Measurements from ENCODE around the gene STAT4. TPM values are rescaled to one million over a fixed set of nuclear protein-coding genes. Genes with fewer than 3 reads are reported as not detected.

The STAT4 gene
- total RNA-seq, 1 donor from 2014 or later, result 2.1 TPM

DNA sequence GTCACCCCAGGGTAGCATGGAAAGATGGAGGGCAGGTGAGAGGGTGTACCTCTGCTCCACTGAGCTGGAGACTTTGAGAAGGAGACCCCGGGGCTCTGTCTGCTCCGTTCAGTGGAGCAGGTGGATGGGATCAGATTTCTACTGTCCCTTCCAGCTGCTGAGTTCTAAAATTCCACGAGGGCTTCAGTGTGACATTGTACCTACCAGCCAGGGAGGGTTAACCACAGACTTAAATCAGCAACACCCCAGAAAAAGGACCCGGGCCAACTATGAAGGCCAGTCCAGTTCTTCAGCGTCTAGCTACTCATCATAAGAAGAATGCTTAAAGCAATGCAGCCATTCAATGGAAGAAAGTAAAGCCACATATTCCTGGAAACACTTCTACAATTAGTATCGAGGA is 160.7 kb downstream of the STAT4 start:
- Mint-ChIP-seq H3K27ac (no peak overlapping the region), H3K4me3 (no peak overlapping the region), H3K4me1 (ENCODE audit: unreplicated experiment) (no peaks in the 10 kb centered on the region), H3K9me3 (no peaks in the 10 kb centered on the region), H3K36me3 (peaks cover 47% of the 10 kb centered on the region), H3K27me3 (no peaks in the 10 kb centered on the region)
- TF ChIP-seq, protein P1, sequence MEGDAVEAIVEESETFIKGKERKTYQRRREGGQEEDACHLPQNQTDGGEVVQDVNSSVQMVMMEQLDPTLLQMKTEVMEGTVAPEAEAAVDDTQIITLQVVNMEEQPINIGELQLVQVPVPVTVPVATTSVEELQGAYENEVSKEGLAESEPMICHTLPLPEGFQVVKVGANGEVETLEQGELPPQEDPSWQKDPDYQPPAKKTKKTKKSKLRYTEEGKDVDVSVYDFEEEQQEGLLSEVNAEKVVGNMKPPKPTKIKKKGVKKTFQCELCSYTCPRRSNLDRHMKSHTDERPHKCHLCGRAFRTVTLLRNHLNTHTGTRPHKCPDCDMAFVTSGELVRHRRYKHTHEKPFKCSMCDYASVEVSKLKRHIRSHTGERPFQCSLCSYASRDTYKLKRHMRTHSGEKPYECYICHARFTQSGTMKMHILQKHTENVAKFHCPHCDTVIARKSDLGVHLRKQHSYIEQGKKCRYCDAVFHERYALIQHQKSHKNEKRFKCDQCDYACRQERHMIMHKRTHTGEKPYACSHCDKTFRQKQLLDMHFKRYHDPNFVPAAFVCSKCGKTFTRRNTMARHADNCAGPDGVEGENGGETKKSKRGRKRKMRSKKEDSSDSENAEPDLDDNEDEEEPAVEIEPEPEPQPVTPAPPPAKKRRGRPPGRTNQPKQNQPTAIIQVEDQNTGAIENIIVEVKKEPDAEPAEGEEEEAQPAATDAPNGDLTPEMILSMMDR (conservative IDR thresholded peaks at IDR 0.05), result no peak
- no peak for DNase-seq (ENCODE audit: extremely low spot score, unreplicated experiment)

DNA sequence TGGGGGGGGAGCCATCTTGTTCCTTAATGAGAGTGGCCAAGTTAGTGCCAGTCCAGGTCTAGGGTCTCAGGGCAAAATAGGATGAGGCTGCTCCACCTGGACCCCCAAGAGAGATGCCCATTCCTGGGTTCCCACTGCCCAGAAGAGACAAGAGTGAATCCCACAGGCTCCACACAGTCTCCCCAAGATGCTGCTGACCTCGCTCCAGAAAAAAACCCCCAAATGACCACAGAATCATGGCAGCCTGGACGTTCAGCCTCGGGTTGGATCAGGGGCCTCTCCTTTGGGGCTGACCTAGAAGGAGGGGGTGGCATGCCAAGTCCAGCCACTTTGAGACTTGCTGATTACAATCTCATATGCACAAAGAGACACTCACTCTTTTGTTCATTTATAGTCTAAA is 161.9 kb downstream of the STAT4 start:
- H3K4me1 Mint-ChIP-seq (ENCODE audit: unreplicated experiment), result no peaks in the 10 kb centered on the region
- TF ChIP-seq, protein P1 (conservative IDR thresholded peaks at IDR 0.05), result no peak
- no peaks in the 10 kb centered on the region for H3K9me3 Mint-ChIP-seq
- no peak for DNase-seq (ENCODE audit: extremely low spot score, unreplicated experiment)
- H3K36me3 Mint-ChIP-seq, result peaks cover 49% of the 10 kb centered on the region
- no peaks in the 10 kb centered on the region for H3K27me3 Mint-ChIP-seq
- H3K27ac Mint-ChIP-seq, result no peak overlapping the region
- H3K4me3 Mint-ChIP-seq, result no peak overlapping the region

DNA sequence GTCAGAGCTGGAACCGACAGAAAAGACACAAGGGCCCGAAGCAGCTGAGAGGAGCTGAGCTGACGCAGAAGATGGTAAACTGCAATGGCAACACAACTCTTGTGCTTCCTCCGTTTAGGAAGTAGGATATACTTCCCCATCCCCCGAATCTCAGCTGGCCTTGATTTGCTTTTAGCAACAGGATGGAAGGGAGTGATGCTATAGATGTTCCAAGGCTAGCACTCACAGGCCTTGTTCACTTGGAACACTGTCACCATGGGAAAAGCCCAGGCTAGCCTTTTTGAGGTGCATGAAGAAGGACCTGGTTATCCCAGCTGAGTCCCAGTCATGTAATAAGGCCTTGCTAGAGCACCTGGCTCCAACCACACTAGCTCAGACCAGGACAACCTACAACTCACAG is 162.9 kb downstream of the STAT4 start:
- H3K27ac Mint-ChIP-seq, result no peak overlapping the region
- no peaks in the 10 kb centered on the region for H3K4me1 Mint-ChIP-seq (ENCODE audit: unreplicated experiment)
- TF ChIP-seq, protein P1 (conservative IDR thresholded peaks at IDR 0.05), result no peak
- no peaks in the 10 kb centered on the region for H3K9me3 Mint-ChIP-seq
- H3K36me3 Mint-ChIP-seq, result peaks cover 46% of the 10 kb centered on the region
- H3K27me3 Mint-ChIP-seq, result no peaks in the 10 kb centered on the region
- H3K4me3 Mint-ChIP-seq, result no peak overlapping the region
- no peak for DNase-seq (ENCODE audit: extremely low spot score, unreplicated experiment)

DNA sequence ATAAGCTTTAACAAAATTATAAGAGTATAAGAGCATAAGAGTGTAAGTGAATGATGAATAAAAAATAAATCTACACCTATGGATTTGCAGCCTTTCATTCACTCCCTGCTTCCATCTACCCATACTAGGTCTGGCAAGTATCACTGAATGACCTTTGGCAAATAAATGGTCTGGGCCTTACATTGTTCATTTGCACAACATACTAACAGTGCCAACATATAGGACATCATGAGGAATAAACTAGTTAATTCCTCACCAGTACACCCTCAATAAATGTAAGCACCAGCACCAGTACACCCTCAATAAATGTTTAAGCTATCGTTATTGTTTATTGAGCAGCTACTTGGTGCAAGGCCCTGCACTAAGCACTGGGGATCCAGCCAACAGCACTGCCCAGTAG is 163.7 kb downstream of the STAT4 start:
- Mint-ChIP-seq H3K27ac (no peak overlapping the region), H3K27me3 (no peaks in the 10 kb centered on the region), H3K36me3 (peaks cover 50% of the 10 kb centered on the region), H3K4me3 (no peak overlapping the region), H3K9me3 (no peaks in the 10 kb centered on the region), H3K4me1 (ENCODE audit: unreplicated experiment) (no peaks in the 10 kb centered on the region)
- TF ChIP-seq, protein P1 (conservative IDR thresholded peaks at IDR 0.05), result no peak
- DNase-seq (ENCODE audit: extremely low spot score, unreplicated experiment), result no peak

DNA sequence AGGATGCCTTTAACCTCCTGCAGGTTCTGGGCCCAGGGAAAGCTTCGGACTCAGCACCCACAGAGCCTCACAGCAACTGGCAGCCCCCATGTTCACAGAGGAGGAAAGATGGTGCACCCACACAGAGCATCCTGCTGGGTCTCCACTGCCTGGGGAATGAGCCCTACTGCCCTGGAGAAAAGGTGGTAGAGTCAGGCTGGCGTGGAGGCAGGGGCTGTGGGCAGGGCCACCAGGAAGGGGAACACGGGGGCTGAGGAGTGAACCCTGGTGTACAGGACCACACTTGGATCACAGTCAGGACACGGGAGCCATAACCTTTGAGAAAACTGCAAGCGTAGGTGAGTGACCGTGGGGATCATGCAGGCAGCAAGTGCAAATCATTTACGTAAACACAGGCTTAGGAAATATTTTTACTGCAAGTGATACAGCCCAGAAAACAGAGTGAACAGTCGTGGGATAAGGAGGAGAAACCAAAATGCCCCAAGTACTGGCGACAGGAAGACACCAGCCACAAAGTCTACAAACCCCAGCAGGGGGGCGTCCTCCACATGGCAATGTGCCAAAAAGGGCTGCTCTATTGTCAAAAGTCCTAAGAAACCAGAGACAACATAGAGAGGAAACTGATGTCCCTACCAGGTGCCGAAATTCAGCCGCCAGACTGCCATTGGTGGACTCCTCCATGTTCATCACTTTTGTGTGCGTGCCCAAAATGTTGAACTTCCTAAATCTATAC is 164.4 kb downstream of the STAT4 start:
- DNase-seq (ENCODE audit: extremely low spot score, unreplicated experiment), result no peak
- H3K36me3 Mint-ChIP-seq, result peaks cover 57% of the 10 kb centered on the region
- peaks cover under 1% of the 10 kb centered on the region for H3K4me1 Mint-ChIP-seq (ENCODE audit: unreplicated experiment)
- no peaks in the 10 kb centered on the region for H3K9me3 Mint-ChIP-seq
- no peak overlapping the region for H3K27ac Mint-ChIP-seq
- H3K27me3 Mint-ChIP-seq, result no peaks in the 10 kb centered on the region
- no peak overlapping the region for H3K4me3 Mint-ChIP-seq
- TF ChIP-seq, protein P1 (conservative IDR thresholded peaks at IDR 0.05), result no peak

Data from type B pancreatic cell (in vitro differentiated cells).